Thoracic aorta (tissue), 2 donors: ENCODE data around the gene NEU1. TPM values are rescaled to one million over a fixed set of nuclear protein-coding genes. Genes with fewer than 3 reads are reported as not detected.

ENCODE experiments used
- ATAC-seq: fragments of 150-250 bp; one replicate; pipeline ENCODE4 v1.8.0; 2017; ENCODE audit warnings: low read depth; ENCODE audit not compliant: insufficient number of reproducible peaks, low FRiP score
- DNase-seq: peaks from one replicate; pipeline ENCODE4 v3.0.0-alpha.2; 2020; ENCODE audit warnings: low spot score
- H3K27ac ChIP-seq, 2 donors: fragments of 200-600 bp; sonication (generic); 1 replicate in 1 of 2; 2 replicates in 1 of 2; pipeline ENCODE4 v1.5.1; 2016; ENCODE audit warnings: mild to moderate bottlenecking in 2 of 2, moderate library complexity in 2 of 2
- H3K27me3 ChIP-seq: fragments of 200-600 bp; sonication (generic); replicated peaks from 2 replicates; pipeline ENCODE4 v1.6.0; 2016; ENCODE audit warnings: mild to moderate bottlenecking; ENCODE audit not compliant: insufficient read depth
- H3K36me3 ChIP-seq: fragments of 200-600 bp; sonication (generic); one replicate; pipeline ENCODE4 v1.5.1; 2016
- H3K4me1 ChIP-seq, 2 donors: fragments of 200-600 bp; sonication (generic); 1 replicate in 1 of 2; 2 replicates in 1 of 2; pipeline versions ENCODE4 v1.5.1 to v1.6.0; 2016; ENCODE audit warnings: low read depth in 2 of 2, mild to moderate bottlenecking in 1 of 2; ENCODE audit not compliant: control insufficient read depth in 1 of 2
- H3K4me3 ChIP-seq: fragments of 200-600 bp; sonication (generic); 2 replicates; pipeline ENCODE4 v1.5.1; 2016; ENCODE audit warnings: mild to moderate bottlenecking
- H3K9me3 ChIP-seq: fragments of 200-600 bp; sonication (generic); 2 replicates; pipeline ENCODE4 v1.5.1; 2016
- total RNA-seq, 2 donors: library from RNA; depleted of rRNA; stranded (reverse); fragments of >200 nt; gene quantifications; one replicate each; pipeline versions ENCODE4 v1.1.0 to v1.2.3, GENCODE V29; 2016
- TF ChIP-seq, protein P1 (sequence below): fragments of 200-600 bp; sonication (generic); IDR thresholded peaks from one replicate; pipeline ENCODE4 v1.5.1; 2019; ENCODE audit warnings: antibody characterized with exemption

NEU1 gene
- total RNA-seq, 2 donors from 2014 or later, result 26.0 to 35.2 TPM

DNA sequence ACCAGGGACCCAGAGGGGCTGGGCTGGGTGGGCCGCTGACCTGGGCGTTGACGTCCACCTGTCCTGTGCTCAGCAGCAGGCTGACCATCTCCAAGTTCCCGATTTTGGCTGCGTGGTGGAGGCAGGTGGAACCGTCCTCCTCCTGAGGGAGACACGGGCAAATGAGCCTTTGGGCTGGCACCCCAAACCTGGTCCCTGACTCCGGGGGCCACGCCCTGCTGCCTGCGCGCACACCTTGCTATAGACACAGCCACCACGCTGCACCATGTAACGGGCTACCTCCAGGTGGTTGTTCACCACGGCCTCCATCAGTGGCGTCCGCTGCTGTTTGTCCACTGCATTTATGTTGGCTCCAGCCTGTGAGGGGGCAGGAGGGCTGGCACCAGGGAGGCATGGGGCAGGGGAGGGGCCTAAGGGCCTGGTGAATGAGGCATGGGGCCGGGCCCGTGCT lies 23.9 kb upstream of the NEU1 start:
- H3K36me3 ChIP-seq, result peaks cover 61% of the 10 kb centered on the region
- H3K27me3 ChIP-seq, result no peaks in the 10 kb centered on the region
- no peak overlapping the region for H3K27ac ChIP-seq
- no peaks in the 10 kb centered on the region for H3K9me3 ChIP-seq
- DNase-seq (no peak), ATAC-seq (no peak)
- no peaks in the 10 kb centered on the region for H3K4me1 ChIP-seq
- H3K4me3 ChIP-seq, result no peak overlapping the region
- TF ChIP-seq, protein P1, sequence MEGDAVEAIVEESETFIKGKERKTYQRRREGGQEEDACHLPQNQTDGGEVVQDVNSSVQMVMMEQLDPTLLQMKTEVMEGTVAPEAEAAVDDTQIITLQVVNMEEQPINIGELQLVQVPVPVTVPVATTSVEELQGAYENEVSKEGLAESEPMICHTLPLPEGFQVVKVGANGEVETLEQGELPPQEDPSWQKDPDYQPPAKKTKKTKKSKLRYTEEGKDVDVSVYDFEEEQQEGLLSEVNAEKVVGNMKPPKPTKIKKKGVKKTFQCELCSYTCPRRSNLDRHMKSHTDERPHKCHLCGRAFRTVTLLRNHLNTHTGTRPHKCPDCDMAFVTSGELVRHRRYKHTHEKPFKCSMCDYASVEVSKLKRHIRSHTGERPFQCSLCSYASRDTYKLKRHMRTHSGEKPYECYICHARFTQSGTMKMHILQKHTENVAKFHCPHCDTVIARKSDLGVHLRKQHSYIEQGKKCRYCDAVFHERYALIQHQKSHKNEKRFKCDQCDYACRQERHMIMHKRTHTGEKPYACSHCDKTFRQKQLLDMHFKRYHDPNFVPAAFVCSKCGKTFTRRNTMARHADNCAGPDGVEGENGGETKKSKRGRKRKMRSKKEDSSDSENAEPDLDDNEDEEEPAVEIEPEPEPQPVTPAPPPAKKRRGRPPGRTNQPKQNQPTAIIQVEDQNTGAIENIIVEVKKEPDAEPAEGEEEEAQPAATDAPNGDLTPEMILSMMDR, result no peak

DNA sequence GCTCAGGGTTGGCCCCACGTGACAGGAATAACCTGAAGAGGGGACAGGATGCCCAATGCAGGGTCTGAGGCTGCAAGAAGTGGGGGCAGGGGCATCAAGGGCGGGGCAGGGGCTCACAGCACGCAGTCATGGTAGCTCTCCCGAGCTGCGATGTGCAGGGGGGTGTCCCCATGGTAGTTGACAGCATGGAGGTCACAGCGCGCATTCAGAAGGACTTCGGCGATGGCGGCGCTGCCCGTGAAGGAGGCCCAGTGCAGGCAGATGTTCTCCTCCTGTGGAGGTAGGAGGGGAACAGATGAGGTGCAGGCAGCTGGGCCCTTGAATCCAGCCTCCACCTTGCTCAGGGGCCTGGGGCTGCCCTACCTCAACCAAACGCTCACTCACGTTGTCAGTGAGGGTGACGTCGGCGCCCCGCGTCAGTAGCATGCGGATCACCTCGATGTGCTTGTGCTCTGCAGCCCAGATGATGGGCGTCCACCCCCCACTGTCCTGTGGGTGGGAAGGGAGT lies 22.0 kb upstream of the NEU1 start:
- no peaks in the 10 kb centered on the region for H3K27me3 ChIP-seq
- peaks cover 72% of the 10 kb centered on the region for H3K36me3 ChIP-seq

DNA sequence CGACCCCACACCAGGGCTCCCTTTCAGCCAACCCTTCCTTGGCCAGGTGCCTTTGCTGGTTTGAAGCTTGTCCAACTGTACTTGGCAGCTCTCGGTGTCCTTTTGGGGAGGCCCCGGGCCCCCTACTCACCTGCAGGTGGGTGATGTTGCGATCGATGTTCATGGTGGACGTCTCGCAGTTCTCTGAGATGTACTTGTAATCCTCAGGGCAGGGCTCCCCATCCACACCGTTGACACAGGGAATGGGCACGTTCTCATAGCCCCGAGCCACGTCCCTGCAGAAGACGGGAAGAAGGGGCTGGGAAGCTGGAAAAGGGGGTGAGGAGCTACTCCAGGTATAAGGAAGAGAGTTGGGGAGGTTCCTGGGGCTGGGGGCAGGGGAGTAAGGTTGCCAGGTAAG lies 21.1 kb upstream of the NEU1 start:
- Histone ChIP-seq H3K27ac (no peak overlapping the region), H3K4me1 (no peaks in the 10 kb centered on the region), H3K9me3 (no peaks in the 10 kb centered on the region), H3K27me3 (no peaks in the 10 kb centered on the region), H3K4me3 (no peak overlapping the region), H3K36me3 (peaks cover 65% of the 10 kb centered on the region)
- ATAC-seq (no peak), DNase-seq (no peak)
- TF ChIP-seq, protein P1, result no peak

More for the DNA sequence above, 22.0 kb upstream of the NEU1 start:
- no peak overlapping the region for H3K27ac ChIP-seq
- DNase-seq (no peak), ATAC-seq (no peak)
- TF ChIP-seq, protein P1, result no peak
- H3K9me3 ChIP-seq, result no peaks in the 10 kb centered on the region
- H3K4me3 ChIP-seq, result no peak overlapping the region
- H3K4me1 ChIP-seq, result no peaks in the 10 kb centered on the region

DNA sequence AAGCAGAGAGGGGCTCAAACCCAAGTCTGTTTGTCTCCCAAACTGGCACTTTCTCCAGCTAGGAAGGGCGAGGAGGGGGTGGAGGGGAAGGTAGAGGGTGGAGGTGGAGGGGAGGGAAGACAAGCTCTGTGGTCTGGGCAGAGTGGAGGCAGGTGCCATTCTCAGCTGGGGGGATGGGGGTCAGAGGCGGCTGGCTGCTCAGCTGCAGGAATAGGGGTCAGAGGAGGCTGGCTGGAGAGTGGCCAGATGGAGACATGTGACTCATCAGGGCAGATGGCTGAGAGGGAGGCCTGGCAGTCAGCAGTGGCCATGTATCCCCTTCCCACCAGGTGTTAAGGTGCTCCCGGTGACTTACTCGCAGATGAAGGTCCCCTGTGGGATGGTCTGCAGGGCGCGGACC lies 19.7 kb upstream of the NEU1 start:
- Histone ChIP-seq H3K27ac (no peak overlapping the region), H3K27me3 (no peaks in the 10 kb centered on the region), H3K4me3 (no peak overlapping the region), H3K36me3 (peaks cover 51% of the 10 kb centered on the region), H3K4me1 (no peaks in the 10 kb centered on the region), H3K9me3 (no peaks in the 10 kb centered on the region)
- no peak for ATAC-seq
- DNase-seq, result no peak
- TF ChIP-seq, protein P1, result no peak

DNA sequence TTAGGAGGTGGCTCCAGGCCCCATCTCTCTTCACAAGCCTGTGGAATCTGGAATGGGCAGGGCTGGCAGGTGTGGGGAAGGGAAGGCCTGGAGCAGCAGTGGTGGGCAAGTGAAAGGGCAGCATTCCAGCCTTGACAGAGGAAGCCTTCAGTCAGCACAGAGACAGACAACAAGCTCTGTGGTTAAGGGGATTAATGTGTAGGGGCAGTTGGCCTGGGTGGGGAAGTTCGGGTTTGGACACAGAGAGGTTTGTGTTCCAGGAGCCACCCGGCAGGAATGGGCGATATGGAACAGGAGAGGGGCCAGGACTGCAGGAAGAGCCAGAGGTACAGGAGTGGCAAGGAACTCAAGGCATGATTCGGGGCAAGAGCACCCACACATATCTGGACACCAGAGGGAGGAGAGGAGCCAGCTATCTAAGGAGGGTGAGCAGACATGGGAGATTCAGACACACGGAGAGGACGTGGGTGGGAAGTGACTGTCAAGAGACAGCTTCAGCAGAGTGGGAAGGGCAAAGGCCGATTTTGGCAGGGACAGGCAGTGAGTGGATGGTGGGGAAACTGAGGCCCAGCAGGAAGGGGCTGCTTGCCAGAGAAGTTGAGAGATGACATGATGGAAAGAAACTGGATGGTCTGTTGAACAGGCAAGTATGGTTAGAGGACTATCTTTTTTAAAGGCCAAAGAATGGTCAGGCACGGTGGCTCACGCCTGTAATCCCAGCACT lies 18.7 kb upstream of the NEU1 start:
- H3K9me3 ChIP-seq, result no peaks in the 10 kb centered on the region
- peaks cover 43% of the 10 kb centered on the region for H3K36me3 ChIP-seq
- ATAC-seq (no peak), DNase-seq (no peak)
- no peaks in the 10 kb centered on the region for H3K27me3 ChIP-seq
- H3K4me3 ChIP-seq, result no peak overlapping the region
- TF ChIP-seq, protein P1, result no peak
- H3K27ac ChIP-seq, result no peak overlapping the region
- no peaks in the 10 kb centered on the region for H3K4me1 ChIP-seq
